Heart left ventricle (tissue), 13 donors: ENCODE measurements around the gene TMTC3.

Source experiments
- CTCF ChIP-seq, 12 donors: fragments of 200-600 bp; sonication (generic) in 4 of 12; IDR thresholded peaks; one replicate each; pipeline versions ENCODE4 v1.5.0 to v1.8.0; 2018 to 2022; ENCODE audit warnings: antibody characterized with exemption in 12 of 12, mild to moderate bottlenecking in 5 of 12
- POLR2A ChIP-seq, 2 donors: fragments of 450-650 bp; IDR thresholded peaks; one replicate each; pipeline ENCODE4 v1.6.1; 2017; ENCODE audit warnings: antibody characterized with exemption in 2 of 2, mild to moderate bottlenecking in 2 of 2, moderate library complexity in 2 of 2
- donor health status: ischemic (EF 13 %, LVEDD 7.1; RV severe dilation, severe dysfunction).
- donor health status: DM: no; HTN: yes; CAD: no.
- donor health status: DM: no; HTN: no; CAD: no.
- donor health status: ischemic (EF 25% LVEDD 6.9; RV normal size, moderate dysfunction).
- donor health status: ischemic (EF 25% LVEDD 5.7; RV mildly dilated, moderate dysfunction).
- donor health status: ischemic (EF 35%, LVEDD 5.7; RV mildly dilated, moderate dysfunction).
- donor health status: nonischemic (EF 11% LVEDD 7.7; RV severe dilation, severe dysfunction).
- donor health status: DM: yes; HTN: yes; CAD: no.
- donor health status: PGD.
- donor health status: ischemic (EF 29% LVEDD 5.4; RV normal size, mild dysfunction).
- donor health status: nonischemic (EF 23%, LVEDD 6.1; RV moderate dilation, normal function).

- TF ChIP-seq CTCF (IDR thresholded peaks at IDR 0.05) (no peak), POLR2A (IDR thresholded peaks at IDR 0.05) (no peak)
These were observed 100.8 kb downstream of the TMTC3 start for GRCh38 chr12:88242939-88243338.
